ENCODE data around the gene EFCC1.
"Not testable (repeated sequence)": the region's sequence is repeated elsewhere in the genome, so short reads cannot be mapped to it uniquely, and the experiment has no call there.

Gene EFCC1

DNA sequence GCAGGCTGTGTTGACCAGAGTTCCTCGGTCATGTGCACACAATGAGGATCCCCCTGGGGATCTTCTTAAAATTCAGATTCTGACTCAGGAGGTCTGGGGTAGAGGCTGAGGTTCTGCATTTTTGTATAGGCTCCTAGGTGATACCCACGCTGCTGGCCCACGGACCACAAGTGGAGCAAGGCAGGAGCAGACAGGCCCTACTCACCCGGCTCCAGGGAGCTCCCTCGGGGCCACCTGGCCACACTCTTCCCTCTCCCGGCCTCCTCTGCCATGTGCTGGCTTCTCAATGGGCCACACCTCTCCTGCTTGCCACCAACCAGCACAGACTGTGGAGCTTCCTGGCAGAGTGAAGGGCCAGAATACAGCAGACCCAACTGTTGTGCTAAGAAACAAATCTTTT, 83.4 kb downstream of the EFCC1 start:
- Histone ChIP-seq H3K36me3 (peaks cover 5% of the 10 kb centered on the region), H3K9me3 (no peaks in the 10 kb centered on the region), H3K27ac (no peak overlapping the region), H3K27me3 (no peaks in the 10 kb centered on the region), H3K4me3 (ENCODE audit: low read depth in 1 of 2, low read length in 1 of 2) (no peak overlapping the region), H3K4me1 (ENCODE audit: control insufficient read depth in 1 of 2, insufficient read depth in 1 of 2, low read depth in 1 of 2, low read length in 1 of 2) (peaks cover 0 to 3% of the 10 kb centered on the region in 2 experiments)
- TF ChIP-seq, protein P1, sequence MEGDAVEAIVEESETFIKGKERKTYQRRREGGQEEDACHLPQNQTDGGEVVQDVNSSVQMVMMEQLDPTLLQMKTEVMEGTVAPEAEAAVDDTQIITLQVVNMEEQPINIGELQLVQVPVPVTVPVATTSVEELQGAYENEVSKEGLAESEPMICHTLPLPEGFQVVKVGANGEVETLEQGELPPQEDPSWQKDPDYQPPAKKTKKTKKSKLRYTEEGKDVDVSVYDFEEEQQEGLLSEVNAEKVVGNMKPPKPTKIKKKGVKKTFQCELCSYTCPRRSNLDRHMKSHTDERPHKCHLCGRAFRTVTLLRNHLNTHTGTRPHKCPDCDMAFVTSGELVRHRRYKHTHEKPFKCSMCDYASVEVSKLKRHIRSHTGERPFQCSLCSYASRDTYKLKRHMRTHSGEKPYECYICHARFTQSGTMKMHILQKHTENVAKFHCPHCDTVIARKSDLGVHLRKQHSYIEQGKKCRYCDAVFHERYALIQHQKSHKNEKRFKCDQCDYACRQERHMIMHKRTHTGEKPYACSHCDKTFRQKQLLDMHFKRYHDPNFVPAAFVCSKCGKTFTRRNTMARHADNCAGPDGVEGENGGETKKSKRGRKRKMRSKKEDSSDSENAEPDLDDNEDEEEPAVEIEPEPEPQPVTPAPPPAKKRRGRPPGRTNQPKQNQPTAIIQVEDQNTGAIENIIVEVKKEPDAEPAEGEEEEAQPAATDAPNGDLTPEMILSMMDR (IDR thresholded peaks at IDR 0.05): no peak

DNA sequence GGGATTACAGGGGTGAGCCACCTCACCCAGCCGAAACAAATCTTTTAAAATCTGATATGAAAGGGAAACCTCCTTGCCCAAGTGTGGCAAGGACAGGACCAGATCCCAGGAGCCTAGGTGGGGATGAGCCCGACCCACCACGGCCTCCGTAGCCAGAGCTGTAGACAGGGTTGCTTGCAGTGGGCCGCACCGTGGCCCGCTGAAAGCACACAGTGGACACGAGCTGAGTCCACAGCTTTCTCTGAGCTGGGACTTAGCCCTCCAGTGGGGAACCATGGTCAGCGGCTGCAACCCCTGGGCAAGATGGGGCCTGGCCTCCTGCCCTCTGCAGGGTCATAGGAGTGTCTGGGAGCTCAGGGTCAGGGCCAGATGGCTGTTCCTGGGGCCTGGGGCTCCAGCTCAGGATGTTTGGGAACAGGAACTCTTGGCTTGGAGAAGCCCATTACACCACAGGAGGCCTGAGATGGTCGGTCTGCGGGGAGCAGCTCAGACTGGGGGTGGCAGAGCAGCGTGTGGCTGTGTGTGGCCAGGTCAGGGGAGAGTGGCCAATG, 84.1 kb downstream of the EFCC1 start:
- Histone ChIP-seq H3K4me1 (ENCODE audit: control insufficient read depth in 1 of 2, insufficient read depth in 1 of 2, low read depth in 1 of 2, low read length in 1 of 2) (peaks cover 0 to 3% of the 10 kb centered on the region in 2 experiments), H3K36me3 (peaks cover 5% of the 10 kb centered on the region), H3K9me3 (no peaks in the 10 kb centered on the region), H3K4me3 (ENCODE audit: low read depth in 1 of 2, low read length in 1 of 2) (no peak overlapping the region), H3K27ac (no peak overlapping the region), H3K27me3 (no peaks in the 10 kb centered on the region)
- TF ChIP-seq, protein P1 (IDR thresholded peaks at IDR 0.05): no peak

DNA sequence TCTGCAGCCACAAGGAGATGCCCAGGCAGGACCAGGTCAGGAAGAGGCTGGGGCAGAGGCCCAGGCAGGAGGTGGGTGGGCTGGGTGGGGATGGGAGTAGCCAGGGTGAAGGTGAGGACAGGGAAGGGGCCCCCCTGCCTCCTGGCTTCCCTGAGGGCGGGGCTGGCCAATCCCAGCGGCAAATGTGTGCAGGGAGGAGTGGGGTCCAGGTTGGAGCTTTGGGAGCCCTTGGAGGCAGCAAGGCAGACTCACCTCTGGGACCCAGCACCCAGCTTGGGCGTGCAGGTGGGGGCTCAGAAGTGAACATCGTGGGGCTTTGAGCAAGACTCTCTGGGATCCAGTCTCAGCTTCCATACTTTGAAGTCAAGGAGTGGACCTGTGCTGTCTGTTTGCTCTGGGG, 84.7 kb downstream of the EFCC1 start:
- Histone ChIP-seq H3K4me3 (ENCODE audit: low read depth in 1 of 2, low read length in 1 of 2) (no peak overlapping the region), H3K4me1 (ENCODE audit: control insufficient read depth in 1 of 2, insufficient read depth in 1 of 2, low read depth in 1 of 2, low read length in 1 of 2) (peaks cover 0 to 3% of the 10 kb centered on the region in 2 experiments), H3K27ac (no peak overlapping the region), H3K36me3 (peaks cover 6% of the 10 kb centered on the region), H3K27me3 (no peaks in the 10 kb centered on the region), H3K9me3 (no peaks in the 10 kb centered on the region)
- TF ChIP-seq, protein P1 (IDR thresholded peaks at IDR 0.05): no peak

DNA sequence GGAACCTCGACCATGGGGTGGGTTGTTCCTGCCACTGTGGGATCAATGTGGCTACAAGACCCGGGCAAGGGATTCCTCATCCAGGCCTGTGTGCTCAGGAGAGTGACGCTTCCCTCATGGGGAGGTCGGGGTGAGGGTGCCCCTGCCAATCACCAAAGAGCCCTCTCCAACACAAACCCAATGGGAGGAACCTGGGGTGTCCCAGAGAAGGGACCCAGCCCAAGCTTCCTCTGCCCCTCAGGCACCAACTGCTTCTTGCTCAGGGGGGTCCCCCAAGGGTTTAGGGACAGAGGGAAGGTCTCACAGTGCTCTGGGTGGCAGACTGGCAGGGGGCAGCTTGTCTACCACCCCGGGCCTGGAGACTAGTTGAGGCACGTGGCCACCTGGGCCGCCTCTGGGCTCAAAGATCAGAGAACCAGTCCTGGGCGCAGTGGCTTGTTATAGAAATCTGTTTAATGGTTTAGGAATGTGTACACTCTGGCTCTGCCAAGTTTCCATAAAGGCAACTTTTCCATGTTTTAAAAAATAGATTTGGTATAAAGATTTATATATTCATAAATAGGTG, 86.1 kb downstream of the EFCC1 start:
- Histone ChIP-seq H3K4me1 (ENCODE audit: control insufficient read depth in 1 of 2, insufficient read depth in 1 of 2, low read depth in 1 of 2, low read length in 1 of 2) (peaks cover 0 to under 1% of the 10 kb centered on the region in 2 experiments), H3K4me3 (ENCODE audit: low read depth in 1 of 2, low read length in 1 of 2) (no peak overlapping the region), H3K27me3 (no peaks in the 10 kb centered on the region), H3K36me3 (peaks cover 20% of the 10 kb centered on the region), H3K27ac (no peak overlapping the region), H3K9me3 (no peaks in the 10 kb centered on the region)
- TF ChIP-seq, protein P1 (IDR thresholded peaks at IDR 0.05): no peak

DNA sequence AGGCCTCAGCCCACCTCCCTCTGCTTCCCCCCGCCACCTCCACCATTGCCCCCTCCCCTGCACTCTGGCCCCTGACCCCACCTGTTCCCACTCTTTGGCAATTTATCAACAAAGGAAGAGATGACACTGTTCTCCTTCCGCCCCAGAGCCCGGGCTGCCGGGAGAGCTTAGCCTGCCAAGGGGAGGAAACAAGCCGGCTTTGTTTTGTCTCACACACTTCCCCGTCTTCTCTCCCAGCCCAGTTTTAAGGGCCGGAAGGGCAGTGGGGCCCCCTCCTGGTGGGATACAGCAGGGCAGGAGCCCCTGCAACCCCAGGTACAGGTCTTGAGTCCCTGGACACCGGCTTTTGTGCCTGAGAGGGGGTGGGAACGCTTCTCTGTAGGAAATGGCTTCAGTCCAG, 86.8 kb downstream of the EFCC1 start:
- H3K9me3 ChIP-seq; H3K27ac ChIP-seq; H3K4me1 ChIP-seq (ENCODE audit: control insufficient read depth in 1 of 2, insufficient read depth in 1 of 2, low read depth in 1 of 2, low read length in 1 of 2); H3K27me3 ChIP-seq; H3K4me3 ChIP-seq (ENCODE audit: low read depth in 1 of 2, low read length in 1 of 2): not testable (repeated sequence)
- H3K36me3 ChIP-seq: peaks cover 27% of the 10 kb centered on the region

DNA sequence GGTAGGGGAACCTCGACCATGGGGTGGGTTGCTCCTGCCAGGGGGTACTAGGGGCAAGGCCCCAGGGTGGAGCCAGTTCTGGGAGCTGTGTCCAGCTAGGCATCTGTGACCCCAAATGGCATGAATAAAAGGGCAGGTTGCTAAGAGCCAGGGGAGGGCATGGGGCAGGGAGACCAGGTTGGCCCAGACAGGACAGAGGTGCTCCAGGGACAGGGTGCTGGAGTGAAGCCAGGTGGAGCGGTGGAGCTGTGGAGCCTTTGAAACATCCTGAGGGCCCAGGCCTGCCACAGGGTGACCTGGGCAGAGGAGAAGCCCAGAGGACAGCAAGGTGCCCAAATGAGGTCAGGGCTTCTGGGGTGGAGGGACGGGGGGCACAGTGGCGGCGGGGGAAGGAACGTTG, 87.2 kb downstream of the EFCC1 start:
- H3K4me1 ChIP-seq (ENCODE audit: control insufficient read depth in 1 of 2, insufficient read depth in 1 of 2, low read depth in 1 of 2, low read length in 1 of 2); H3K27me3 ChIP-seq; H3K9me3 ChIP-seq; H3K27ac ChIP-seq; H3K4me3 ChIP-seq (ENCODE audit: low read depth in 1 of 2, low read length in 1 of 2): not testable (repeated sequence)
- H3K36me3 ChIP-seq: peaks cover 31% of the 10 kb centered on the region

Data from neutrophil (primary cell).